Activated CD8-positive, alpha-beta memory T cell treated with anti-CD3 and anti-CD28 coated beads for 36 hours (primary cell): Measurements from ENCODE around the gene C12orf75. TPM values are rescaled to one million over a fixed set of nuclear protein-coding genes. Genes with fewer than 3 reads are reported as not detected.
"Not testable (repeated sequence)": the region's sequence is repeated elsewhere in the genome, so short reads cannot be mapped to it uniquely, and the experiment has no call there.

Source experiments
- CTCF ChIA-PET: fragments of 350-600 bp; sonication (Branson Sonifier 250); formaldehyde crosslinking; loops from one replicate; lab custom pipeline; 2021; ENCODE audit warnings: antibody characterized with exemption; lab: Charles Lee
- POLR2A ChIA-PET: fragments of 350-600 bp; sonication (Branson Sonifier 250); formaldehyde crosslinking; loops from one replicate; lab custom pipeline; 2021; ENCODE audit warnings: antibody characterized with exemption; lab: Charles Lee
- total RNA-seq, 2 experiments: library from RNA; stranded (reverse); gene quantifications; one replicate each; pipeline ENCODE4 v1.2.3, GENCODE V29; 2021

C12orf75 gene
- total RNA-seq, 2 experiments from 2014 or later = 63.7 to 63.8 TPM

DNA sequence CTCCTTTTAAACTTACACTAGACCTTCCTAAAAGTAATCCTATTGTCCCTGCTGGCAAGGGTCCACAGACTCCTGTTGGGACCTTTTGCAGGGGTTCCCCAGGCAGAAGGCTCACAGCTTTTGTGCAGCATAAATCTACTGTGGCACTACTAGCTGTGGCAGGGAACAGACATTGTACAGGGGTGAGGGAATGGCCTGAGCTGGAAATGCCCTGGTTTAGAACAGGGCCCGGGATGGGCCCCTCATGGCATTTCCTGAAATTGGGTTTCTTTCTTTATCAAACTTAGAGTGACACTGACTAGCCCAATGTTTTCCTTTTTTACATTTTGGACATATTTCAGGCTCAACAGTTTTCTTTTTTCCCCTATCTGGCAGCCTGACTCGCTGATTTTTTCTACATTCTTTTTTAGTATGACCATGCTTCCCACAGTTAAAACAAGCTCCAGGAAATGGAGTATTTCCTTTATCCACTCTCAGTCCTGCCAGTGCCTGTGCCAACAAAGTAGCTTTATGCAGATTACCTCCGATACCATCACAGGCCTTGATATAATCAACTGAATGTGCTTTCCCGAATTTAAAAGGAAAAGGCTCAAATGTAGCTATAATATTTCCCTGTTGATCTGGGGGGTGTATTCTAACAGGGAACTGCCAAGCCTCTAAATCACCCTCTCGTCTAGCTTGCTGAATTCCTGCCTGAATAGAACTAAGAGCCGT, 22.7 kb upstream of the C12orf75 start:
- POLR2A ChIA-PET, CTCF ChIA-PET: not testable (repeated sequence)

DNA sequence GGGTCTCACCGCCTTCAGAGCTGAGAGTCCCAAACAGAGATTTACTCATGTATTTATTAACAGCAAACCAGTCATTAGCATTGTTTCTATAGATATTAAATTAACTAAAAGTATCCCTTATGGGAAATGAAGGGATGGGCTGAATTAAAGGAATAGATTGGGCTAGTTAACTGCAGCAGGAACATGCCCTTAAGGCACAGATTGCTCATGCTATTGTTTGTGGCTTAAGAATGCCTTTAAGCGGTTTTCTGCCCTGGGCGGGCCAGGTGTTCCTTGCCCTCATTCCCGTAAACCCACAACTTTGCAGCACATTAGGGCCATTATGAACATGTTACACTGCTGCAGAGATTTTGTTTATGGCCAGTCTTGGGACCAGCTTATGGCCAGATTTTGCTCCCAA, 21.7 kb upstream of the C12orf75 start:
- POLR2A ChIA-PET, CTCF ChIA-PET: not testable (repeated sequence)

DNA sequence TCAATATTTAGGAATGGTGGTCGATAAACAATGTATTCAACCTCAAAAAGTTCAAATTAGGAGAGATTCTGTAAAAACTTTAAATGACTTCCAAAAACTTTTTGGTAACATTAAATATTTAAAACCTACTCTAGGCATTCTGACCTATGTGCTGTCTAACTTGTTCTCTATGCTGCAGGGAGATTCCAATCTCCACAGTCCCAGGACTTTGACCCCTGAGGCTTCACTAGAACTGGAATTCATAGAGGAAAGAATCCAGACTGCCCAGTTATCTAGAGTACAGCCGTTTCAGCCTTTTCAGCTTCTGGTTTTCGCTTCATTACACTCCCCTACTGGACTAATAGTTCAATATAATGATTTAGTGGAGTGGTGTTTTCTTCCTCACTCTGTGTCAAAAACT, 21.1 kb upstream of the C12orf75 start:
- CTCF ChIA-PET, POLR2A ChIA-PET: not testable (repeated sequence)

DNA sequence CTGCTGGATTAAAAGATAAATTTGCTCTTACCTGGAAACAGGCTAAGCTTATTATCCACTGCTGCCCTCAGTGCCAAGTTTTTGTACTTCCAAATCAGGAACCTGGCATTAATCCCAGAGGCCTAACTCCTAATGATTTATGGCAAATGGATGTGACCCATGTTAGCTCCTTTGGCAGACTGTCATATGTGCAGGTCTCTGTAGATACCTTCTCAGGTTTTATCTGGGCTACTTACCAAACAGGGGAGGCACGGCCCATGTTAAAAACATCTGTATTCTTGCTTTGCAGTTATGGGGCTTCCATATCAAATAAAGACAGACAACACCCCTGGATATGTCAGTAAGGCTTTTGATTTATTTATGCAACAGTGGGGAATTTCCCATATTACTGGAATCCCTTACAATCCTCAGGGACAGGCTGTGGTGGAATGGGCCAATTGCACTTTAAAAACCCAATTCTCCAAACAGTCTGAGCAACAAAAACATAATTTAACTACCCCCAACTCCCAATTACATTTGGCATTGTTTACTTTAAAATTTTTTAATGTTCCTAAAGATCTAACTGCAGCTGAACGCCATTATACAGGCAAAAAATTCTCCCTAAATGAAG, 19.9 kb upstream of the C12orf75 start:
- POLR2A ChIA-PET, CTCF ChIA-PET: not testable (repeated sequence)

DNA sequence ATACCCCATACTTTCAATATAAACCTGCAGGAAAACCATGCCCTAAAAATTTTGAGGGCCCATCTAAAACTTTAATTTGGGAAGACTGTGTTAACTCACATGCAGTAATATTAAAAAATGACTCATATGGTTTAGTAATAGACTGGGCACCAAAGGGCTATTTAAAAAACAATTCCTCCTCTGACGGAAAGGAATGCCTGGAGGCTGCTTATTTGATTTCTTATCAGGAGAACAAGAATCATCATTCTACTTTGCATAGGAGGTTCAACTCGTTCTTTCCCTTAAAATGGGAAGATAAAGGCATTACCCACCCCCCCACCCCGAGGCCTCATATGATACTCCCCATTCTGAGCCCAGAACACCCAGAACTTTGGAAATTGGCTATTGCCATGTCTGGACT, 18.6 kb upstream of the C12orf75 start:
- POLR2A ChIA-PET, CTCF ChIA-PET: not testable (repeated sequence)

DNA sequence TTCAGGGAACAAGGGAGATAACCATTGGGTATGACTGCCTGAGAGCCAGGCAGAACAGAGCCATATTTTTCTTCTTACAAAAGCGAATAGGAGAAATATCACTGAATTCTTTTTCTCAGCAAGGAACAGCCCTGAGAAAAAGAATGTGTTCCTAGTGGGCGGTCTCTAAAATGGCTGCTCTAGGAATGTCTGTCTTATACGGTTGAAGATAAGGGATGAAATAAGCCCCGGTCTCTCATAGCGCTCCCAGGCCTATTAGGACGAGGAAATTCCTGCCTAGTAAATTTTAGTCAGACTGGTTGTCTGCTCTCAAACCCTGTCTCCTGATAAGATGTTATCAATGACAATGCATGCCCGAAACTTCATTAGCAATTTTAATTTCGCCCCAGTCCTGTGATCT, 16.7 kb upstream of the C12orf75 start:
- POLR2A ChIA-PET, CTCF ChIA-PET: not testable (repeated sequence)

DNA sequence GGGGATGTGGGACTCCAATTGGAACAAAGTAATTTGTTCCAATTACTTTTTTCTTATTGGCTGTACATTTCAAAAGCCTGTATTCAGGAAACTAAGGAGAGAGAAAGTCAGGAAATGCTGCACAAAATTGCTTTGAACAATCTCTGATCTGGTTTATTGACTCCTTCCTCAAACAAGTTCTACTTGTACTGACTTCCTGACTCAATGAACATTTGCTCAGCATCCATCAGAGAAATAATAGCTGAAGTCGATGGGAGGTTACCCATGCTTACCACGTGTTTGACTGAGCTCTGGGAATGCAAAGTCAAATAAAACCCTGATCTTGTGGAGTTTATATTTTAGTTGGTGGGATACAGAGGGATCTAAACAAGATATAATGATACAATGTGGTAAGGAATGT, 15.4 kb upstream of the C12orf75 start:
- ChIA-PET POLR2A (no interaction called here), CTCF (no interaction called here)

DNA sequence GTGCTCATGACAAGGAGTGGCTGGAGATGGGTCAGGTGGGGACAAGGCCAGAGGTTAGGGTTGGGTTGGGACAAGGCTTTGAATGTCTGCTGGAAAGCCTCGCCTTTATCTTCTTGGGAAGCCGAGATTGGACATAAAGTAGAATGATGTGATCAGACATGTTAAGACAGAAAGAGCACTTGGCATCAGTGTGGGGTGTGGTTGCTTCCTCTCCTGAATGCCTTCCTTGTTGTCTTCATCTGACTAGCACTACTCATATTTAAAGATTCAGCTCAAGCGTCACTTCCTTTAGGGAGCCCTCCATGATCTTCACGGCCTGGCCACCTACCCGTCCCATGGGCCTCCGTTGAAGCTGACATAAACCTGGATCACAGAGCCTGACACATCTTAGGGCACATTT, 14.8 kb upstream of the C12orf75 start:
- POLR2A ChIA-PET = no interaction called here
- CTCF ChIA-PET = interaction anchor here (0.6 kb wide), 1 partner anchor 1343 kb away, joined by 3 read pairs; no protein-coding TSS in a partner anchor

DNA sequence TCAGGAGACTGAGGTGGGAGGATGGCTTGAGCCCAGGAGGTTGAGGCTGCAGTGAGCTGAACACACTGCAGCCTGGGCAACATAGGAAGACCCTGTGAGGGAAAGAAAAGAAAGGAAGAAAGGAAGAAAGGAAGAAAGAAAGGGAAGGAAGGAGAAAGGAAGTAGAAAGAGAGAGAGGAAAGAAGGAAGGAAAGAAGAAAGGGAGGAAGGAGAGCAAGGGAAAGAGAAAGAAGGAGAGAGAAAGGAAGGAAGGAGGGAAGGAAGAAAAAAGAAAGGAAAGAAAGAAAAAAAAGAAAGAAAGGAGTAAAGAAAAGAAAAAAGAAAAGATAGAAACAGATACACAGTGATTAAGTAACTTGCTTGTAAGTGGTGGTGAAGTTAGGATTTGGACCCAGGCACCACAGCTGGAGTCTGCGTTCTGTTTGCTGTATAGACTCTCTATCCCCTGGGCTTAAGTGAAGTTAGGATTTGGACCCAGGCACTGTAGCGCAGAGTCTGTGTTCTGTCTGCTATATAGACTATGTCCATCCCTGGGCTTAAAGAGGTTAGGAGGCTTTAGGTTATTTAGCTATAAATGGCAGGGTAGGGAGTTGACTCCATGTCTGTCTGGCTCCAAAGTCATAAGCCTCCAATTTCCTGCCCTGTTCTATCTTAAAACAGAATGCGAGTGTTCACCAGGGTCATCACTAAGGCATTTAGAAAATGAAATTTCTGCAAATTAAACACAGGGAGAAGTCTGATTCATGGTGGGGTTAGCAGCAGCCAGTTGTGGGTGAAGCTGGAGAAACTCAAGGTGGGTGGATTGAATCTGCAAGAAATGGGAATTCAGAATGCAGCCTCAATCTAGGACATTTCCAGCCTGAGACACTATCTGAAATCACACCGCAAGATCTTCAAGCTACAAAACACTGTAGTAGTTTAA, 13.3 kb upstream of the C12orf75 start:
- ChIA-PET CTCF (no interaction called here), POLR2A (no interaction called here)

DNA sequence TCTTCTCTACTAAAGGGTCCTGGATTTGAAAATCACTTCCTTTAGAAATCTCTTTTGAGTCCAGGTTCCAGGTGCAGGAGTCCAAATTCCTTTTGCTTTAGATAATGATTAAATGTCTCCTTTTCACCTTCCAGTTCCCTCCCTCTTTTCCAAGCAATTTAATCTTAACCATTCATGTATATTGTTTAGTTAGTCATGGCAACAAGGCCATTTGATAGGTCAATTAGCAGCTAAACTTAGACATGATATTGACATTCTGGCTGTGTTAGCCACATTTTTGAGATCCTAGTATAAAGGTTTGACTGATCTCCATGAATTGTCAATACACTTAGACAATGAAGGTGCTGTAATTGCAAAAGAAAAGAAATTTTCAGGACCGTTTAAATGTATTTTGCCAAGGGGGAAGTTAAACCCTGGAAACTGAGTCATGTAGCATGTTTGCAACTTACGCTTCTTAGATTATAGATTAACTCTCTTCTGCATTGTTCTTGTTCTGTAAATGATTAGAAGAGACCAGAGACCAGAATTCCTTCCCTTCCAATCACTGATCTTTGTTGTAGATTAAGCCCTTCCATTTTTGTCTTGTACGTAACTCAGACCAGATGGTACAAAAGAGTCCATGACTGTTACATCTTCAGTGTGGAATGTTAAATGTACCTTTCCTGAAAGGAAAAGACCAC, 12.4 kb upstream of the C12orf75 start:
- CTCF ChIA-PET = no interaction called here
- POLR2A ChIA-PET = no interaction called here

DNA sequence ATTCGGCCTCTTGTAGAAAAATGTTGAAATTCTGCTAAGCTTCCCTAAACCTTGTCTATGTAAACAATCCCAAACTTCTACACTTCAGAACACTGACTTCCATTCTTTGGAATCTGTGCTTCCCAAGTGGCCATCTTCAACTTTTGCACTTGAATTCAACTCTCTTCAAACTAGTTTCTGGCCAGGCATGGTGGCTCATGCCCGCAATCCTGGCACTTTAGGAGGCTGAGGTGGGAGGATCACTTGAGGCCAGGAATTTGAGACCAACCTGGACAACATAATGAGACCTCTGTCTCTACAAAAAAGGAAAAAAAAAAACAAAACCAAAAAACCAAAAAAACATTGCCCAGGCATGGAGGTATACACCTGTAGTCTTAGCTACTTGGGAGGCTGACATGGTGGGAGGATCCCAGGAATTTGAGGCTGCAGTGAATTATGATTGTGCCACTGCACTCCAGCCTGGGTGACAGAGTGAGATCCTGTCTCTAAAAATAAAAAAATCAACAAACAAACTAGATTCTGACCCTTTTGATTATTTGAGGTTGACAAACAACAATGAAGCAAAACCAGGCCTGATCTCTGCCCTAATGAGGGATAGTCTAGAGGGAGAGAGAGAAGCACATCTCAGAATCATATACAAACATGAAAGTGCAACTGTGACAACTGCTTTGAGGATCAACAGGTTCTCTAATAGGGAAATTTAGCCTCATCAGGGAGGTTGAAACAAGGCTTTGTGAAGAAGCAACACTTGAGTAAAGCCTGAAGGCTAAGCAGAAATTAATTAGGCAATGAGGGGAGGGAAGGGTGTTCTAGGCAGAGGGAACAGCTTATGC, 11.6 kb upstream of the C12orf75 start:
- POLR2A ChIA-PET = no interaction called here
- CTCF ChIA-PET = no interaction called here

DNA sequence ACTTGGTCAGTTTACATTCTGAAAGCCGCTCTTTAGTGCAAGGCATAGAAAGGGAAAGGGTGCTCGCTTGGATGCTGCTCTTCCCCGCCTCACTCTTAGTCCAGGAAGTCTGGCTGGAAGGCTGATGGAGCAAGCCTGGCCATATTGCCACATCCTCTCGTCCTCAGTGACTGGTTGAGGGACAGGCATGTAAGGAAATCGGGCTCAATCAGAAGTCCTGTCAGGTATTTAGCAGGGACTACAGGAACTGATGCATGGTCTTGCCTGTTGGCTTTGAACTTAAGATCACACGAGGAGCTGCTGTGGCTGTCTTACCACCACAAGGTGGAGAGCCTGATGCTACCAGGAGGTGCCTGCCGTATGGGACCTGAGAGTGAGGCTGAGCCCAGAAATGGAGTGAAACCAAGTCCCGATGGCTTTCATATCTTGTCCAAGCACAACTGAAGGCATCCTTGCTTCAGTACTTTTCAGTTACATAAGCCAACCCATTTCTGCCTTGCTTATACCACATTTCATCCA, 10.7 kb upstream of the C12orf75 start:
- POLR2A ChIA-PET = no interaction called here
- CTCF ChIA-PET = no interaction called here

DNA sequence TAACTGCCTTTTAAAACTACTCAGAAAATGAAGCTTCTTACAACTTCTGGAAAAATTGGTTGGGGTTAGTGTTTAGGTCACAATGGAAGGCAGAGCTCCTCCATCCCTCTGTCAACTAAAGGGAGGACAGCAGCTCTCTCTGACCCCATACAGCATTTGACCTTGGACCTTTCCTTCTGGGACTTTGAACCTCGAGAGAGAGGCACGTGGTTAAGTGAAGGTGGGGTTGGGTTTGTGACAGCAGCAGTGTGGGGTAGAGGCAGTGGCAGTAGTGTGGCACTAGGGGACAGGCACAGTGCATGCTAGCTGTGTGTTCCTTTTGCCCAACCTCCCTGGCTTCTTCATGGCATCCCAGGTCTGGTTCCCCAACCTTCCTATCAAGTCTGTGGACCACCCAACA, 9.4 kb upstream of the C12orf75 start:
- ChIA-PET CTCF (no interaction called here), POLR2A (no interaction called here)

DNA sequence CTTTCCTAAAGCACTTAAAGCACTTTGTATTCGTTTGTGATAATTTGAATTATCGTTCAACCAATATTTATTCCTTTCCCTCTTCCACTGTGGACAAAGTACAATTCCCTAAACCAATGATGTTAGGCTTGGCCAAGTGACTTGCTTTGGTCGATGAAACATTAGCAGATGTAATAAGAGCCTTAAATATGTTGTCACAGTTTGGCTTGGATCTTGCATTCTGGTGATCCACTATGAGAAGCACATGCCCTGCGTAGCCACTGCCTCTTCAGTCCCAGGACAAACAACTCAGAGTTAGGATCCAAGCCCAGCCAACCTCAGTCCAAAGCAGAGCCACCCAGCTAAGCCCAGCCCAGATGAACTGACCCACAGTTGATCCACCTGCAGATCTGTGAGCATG, 8.4 kb upstream of the C12orf75 start:
- ChIA-PET CTCF (no interaction called here), POLR2A (no interaction called here)

DNA sequence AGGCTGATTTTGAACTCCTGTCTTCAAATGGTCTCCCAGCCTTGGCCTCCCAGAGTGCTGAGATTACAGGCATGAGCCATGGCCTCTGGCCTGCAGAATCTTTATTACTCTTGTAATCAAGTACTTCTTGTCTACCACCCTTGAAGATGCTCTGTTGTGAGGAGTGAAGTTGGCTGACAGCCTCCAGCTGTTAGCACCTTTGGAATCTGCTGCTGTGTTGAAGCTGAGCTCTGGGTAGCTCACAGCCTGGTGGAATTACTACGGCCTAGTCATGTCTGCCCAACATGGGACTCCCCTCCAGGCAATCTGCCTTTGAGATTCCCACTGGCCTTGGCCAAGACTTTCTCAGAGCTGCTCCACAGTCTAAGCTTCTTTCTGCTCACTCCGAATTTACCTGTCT, 5.8 kb upstream of the C12orf75 start:
- POLR2A ChIA-PET = no interaction called here

DNA sequence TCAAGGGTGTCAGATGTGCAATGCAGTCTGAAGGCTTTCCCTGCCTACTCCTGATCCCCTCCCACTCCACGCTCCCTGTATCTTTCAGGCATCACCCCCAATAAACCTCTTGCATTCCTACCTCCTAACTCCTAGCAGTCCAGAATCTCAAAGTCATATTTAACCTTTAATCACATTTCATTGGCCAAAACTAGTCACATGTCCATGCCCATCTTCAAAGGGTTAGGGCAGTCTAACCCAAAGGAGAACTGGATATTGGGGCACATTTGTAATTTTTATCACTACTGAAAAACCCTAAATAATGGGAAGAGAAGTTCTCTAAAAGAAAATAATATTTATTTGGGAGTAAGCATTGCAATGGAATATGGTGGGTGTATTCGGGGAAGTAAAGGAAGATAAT, 5.4 kb upstream of the C12orf75 start:
- POLR2A ChIA-PET = no interaction called here
- CTCF ChIA-PET = no interaction called here

More for the DNA sequence above, 5.8 kb upstream of the C12orf75 start:
- CTCF ChIA-PET = no interaction called here

DNA sequence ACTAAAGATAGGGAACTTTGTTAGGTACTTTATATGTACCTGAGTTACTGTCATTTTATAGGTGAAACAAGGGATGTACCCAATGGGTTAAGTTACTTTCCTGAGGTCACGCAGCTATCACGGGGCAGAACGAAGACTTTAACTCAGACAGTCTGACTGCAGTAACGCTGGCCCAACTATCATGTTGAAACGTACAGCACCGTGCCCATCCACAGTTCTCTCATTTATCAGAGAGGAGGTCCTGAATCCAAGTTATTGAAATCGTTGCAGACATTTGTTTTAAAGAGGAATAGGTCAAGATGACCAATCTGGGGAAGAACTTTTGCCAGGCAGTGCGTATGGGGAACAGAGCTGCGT, 587 bp upstream of the C12orf75 start:
- CTCF ChIA-PET = no interaction called here
- POLR2A ChIA-PET = no interaction called here

DNA sequence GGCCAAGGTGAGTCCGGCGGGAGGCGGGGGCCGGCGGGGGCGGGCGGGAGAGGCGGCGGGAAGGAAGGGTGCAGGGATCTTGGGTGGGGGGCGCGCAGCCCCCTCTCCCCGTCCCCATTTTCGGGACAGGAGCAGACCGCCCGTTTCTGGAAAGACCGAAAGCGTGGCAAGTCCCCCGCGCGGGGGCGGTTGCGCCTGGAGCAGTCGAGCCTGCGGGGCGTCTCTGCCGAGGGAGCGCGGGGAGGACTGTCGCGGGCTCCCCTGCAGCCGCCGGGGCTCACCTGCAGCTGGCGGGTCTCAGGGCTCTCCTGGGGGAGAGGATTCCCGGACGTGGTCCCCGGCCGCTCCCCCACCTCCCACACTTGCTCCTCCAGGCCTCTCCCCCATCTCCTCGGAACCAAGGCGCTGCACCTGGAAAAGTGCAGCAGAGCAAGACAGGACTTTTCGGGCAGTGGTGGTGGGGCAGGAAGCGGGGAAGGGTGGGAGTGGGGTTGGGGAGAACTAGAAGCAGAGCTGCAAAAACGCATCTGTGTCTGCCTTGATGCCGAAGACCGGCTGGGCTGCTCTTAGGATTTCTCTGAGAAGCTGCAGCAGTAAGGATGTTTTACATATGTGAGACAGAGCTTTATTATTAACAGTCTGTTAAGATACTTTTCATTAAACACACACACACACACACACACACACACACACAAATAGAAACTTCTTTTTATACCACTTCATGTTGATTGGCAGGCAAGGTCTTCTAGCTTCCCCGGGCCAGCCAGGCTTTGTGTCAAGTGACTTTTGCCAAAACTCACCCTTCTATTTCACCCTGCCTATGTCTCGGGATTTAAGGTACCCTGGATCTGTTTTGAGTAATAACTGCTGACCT, 677 bp downstream of the C12orf75 start:
- ChIA-PET CTCF (interaction anchor here (0.8 to 1.0 kb wide), 2 partner anchors 22 to 96 kb away, joined by 3 to 5 read pairs; no protein-coding TSS in a partner anchor), POLR2A (interaction anchor here (0.5 to 1.3 kb wide), 3 partner anchors 17 to 1550 kb away, joined by 3 read pairs; no protein-coding TSS in a partner anchor)
